NCI-H2171 treated with DMSO at 0.1 percent for 48 hours (cell line): ENCODE results near the gene EIF1AD.

Experiments
- DNase-seq: peaks from one replicate; lab custom pipeline; 2025; lab: John Stamatoyannopoulos, UW

Gene EIF1AD

GRCh38 chr11:66004186-66004585 is 2.2 kb upstream of the EIF1AD start:
- DNase-seq, result no peak

GRCh38 chr11:66003291-66003690 is 1.3 kb upstream of the EIF1AD start:
- DNase-seq, result no peak

GRCh38 chr11:66002648-66003225 is 780 bp upstream of the EIF1AD start:
- no peak for DNase-seq

GRCh38 chr11:65997286-65997685 is 4.7 kb downstream of the EIF1AD start:
- no peak for DNase-seq

GRCh38 chr11:65992056-65992455 is 9.9 kb downstream of the EIF1AD start:
- DNase-seq, result peak; percentile 49

- DNase-seq, result peak; percentile 96
Measured at GRCh38 chr11:65988791-65989592, 13.0 kb downstream of the EIF1AD start.

- DNase-seq, result peak; percentile 10
Measured at GRCh38 chr11:65987336-65987735, 14.6 kb downstream of the EIF1AD start.

GRCh38 chr11:65983589-65983987 is 18.4 kb downstream of the EIF1AD start:
- no peak for DNase-seq

- no peak for DNase-seq
Measured at GRCh38 chr11:65982824-65983588, 19.0 kb downstream of the EIF1AD start.

- no peak for DNase-seq
Measured at GRCh38 chr11:65981972-65982823, 19.8 kb downstream of the EIF1AD start.

- no peak for DNase-seq
Measured at GRCh38 chr11:65981101-65981740, 20.7 kb downstream of the EIF1AD start.

GRCh38 chr11:65979261-65979759 is 22.6 kb downstream of the EIF1AD start:
- no peak for DNase-seq

GRCh38 chr11:65978391-65979238 is 23.3 kb downstream of the EIF1AD start:
- no peak for DNase-seq

GRCh38 chr11:65977621-65978390 is 24.2 kb downstream of the EIF1AD start:
- no peak for DNase-seq

GRCh38 chr11:65976216-65977176 is 25.5 kb downstream of the EIF1AD start:
- no peak for DNase-seq

GRCh38 chr11:65975771-65976170 is 26.2 kb downstream of the EIF1AD start:
- DNase-seq, result no peak

GRCh38 chr11:65973439-65974110 is 28.4 kb downstream of the EIF1AD start:
- DNase-seq, result no peak

- no peak for DNase-seq
Measured at GRCh38 chr11:65972116-65972515, 29.8 kb downstream of the EIF1AD start.
